IMR-90 (cell line): Measurements from ENCODE around the gene GAS6. TPM values are rescaled to one million over a fixed set of nuclear protein-coding genes. Genes with fewer than 3 reads are reported as not detected.

ENCODE experiments used
- ATAC-seq: fragments of 200-7000 bp; cut with Tn5 transposase; 2 replicates; pipeline ENCODE4 v1.9.1; 2020; ENCODE audit warnings: low read depth, mild to moderate bottlenecking, moderate library complexity
- BruUV-seq: library from RNA; stranded (reverse); fragments of 400-500 nt; replicated peaks from 2 replicates; lab custom pipeline; 2021; lab: Mats Ljungman, UMichigan
- CTCF ChIA-PET: fragments of 300-600 bp; formaldehyde crosslinking; extraction: SDS; loops from one replicate; lab custom pipeline; 2021; ENCODE audit warnings: antibody characterized with exemption; lab: Yijun Ruan, JAX
- POLR2A ChIA-PET: fragments of 300-600 bp; sonication (Branson Sonifier 250); formaldehyde crosslinking; loops from one replicate; lab custom pipeline; 2022; ENCODE audit warnings: antibody characterized with exemption; ENCODE audit not compliant: unreplicated experiment; lab: Charles Lee
- DNase-seq: peaks from one replicate; pipeline ENCODE4 v3.0.0; 2013
- H2AFZ ChIP-seq: replicated peaks from 2 replicates; pipeline ENCODE3; 2013; ENCODE audit warnings: low read length, mild to moderate bottlenecking; ENCODE audit not compliant: poor library complexity
- H2AK5ac ChIP-seq: 2 replicates; pipeline ENCODE4 v1.6.1; 2013; ENCODE audit warnings: low read depth, low read length, inconsistent platforms
- H2AK9ac ChIP-seq: replicated peaks from 2 replicates; pipeline ENCODE3; 2013; ENCODE audit warnings: mild to moderate bottlenecking, low read depth, low read length, moderate library complexity; ENCODE audit not compliant: poor library complexity
- H2BK120ac ChIP-seq: 2 replicates; pipeline ENCODE4 v1.6.1; 2013; ENCODE audit warnings: low read depth, low read length, inconsistent platforms
- H2BK15ac ChIP-seq: 3 replicates; pipeline ENCODE4 v1.6.1; 2013; ENCODE audit warnings: low read depth, low read length, inconsistent platforms
- H2BK20ac ChIP-seq: 2 replicates; pipeline ENCODE4 v1.6.1; 2013; ENCODE audit warnings: low read depth, mild to moderate bottlenecking, inconsistent platforms, low read length, moderate library complexity
- H2BK5ac ChIP-seq: 2 replicates; pipeline ENCODE4 v1.6.1; 2013; ENCODE audit warnings: mild to moderate bottlenecking, low read depth, low read length, inconsistent platforms; ENCODE audit not compliant: poor library complexity, severe bottlenecking
- H3K14ac ChIP-seq: replicated peaks from 2 replicates; pipeline ENCODE4 v1.6.1; 2013; ENCODE audit warnings: low read depth, low read length, inconsistent platforms
- H3K18ac ChIP-seq: 2 replicates; pipeline ENCODE4 v1.6.1; 2013; ENCODE audit warnings: low read depth, low read length, control low read depth
- H3K23ac ChIP-seq: 2 replicates; pipeline ENCODE4 v1.6.1; 2013; ENCODE audit warnings: low read depth, low read length, inconsistent platforms
- H3K27ac ChIP-seq: 2 replicates; pipeline ENCODE4 v1.5.1; 2013; ENCODE audit warnings: mild to moderate bottlenecking, control low read depth, low read length; ENCODE audit not compliant: insufficient read depth
- H3K27me3 ChIP-seq: 2 replicates; pipeline ENCODE4 v1.6.1; 2013; ENCODE audit warnings: low read length; ENCODE audit not compliant: control insufficient read depth, insufficient read depth
- H3K36me3 ChIP-seq: 2 replicates; pipeline ENCODE4 v1.6.1; 2013; ENCODE audit warnings: low read length, mixed read lengths; ENCODE audit not compliant: control insufficient read depth, insufficient read depth
- H3K4ac ChIP-seq: 2 replicates; pipeline ENCODE4 v1.6.1; 2013; ENCODE audit warnings: low read depth, low read length, inconsistent platforms
- H3K4me1 ChIP-seq: 2 replicates; pipeline ENCODE4 v1.6.1; 2013; ENCODE audit warnings: low read length, mixed read lengths; ENCODE audit not compliant: control insufficient read depth, insufficient read depth
- H3K4me2 ChIP-seq: 2 replicates; pipeline ENCODE4 v1.6.1; 2013; ENCODE audit warnings: low read depth, mild to moderate bottlenecking, control low read depth, low read length, moderate library complexity
- H3K4me3 ChIP-seq: 2 replicates; pipeline ENCODE4 v1.5.1; 2013; ENCODE audit warnings: low read depth, mild to moderate bottlenecking, control low read depth, low read length, moderate library complexity; ENCODE audit not compliant: insufficient read depth
- H3K56ac ChIP-seq: 2 replicates; pipeline ENCODE4 v1.6.1; 2013; ENCODE audit warnings: low read length, inconsistent platforms; ENCODE audit not compliant: insufficient read depth; ENCODE audit errors: extremely low read depth
- H3K79me1 ChIP-seq, 2 experiments: 2 replicates each; pipeline ENCODE4 v1.6.1; 2013; ENCODE audit warnings: low read length in 2 of 2, inconsistent platforms in 1 of 2, low read depth in 1 of 2
- H3K9ac ChIP-seq: 2 replicates; pipeline ENCODE4 v1.6.1; 2013; ENCODE audit warnings: low read depth, low read length, control low read depth
- H3K9me1 ChIP-seq: 2 replicates; pipeline ENCODE4 v1.6.1; 2013; ENCODE audit warnings: low read length, inconsistent platforms; ENCODE audit not compliant: insufficient read depth
- H3K9me3 ChIP-seq: 2 replicates; pipeline ENCODE4 v1.6.1; 2013; ENCODE audit warnings: low read length; ENCODE audit not compliant: control insufficient read depth, insufficient read depth
- H4K20me1 ChIP-seq: 2 replicates; pipeline ENCODE4 v1.6.1; 2013; ENCODE audit warnings: low read length, inconsistent platforms; ENCODE audit not compliant: insufficient read depth
- H4K5ac ChIP-seq: 2 replicates; pipeline ENCODE4 v1.6.1; 2013; ENCODE audit warnings: mild to moderate bottlenecking, low read depth, low read length, control low read depth
- H4K8ac ChIP-seq, 2 experiments: 2 replicates each; pipeline ENCODE4 v1.6.1; 2013; ENCODE audit warnings: low read depth in 2 of 2, low read length in 2 of 2, control low read depth in 1 of 2, inconsistent platforms in 1 of 2
- H4K91ac ChIP-seq: 2 replicates; pipeline ENCODE4 v1.6.1; 2013; ENCODE audit warnings: low read depth, low read length, inconsistent platforms; ENCODE audit not compliant: insufficient read depth
- CHD1 ChIP-seq: IDR thresholded peaks from 2 replicates; pipeline ENCODE4 v1.6.1; 2012; ENCODE audit warnings: low read depth, low read length, improper control_type of control experiment
- CTCF ChIP-seq: conservative IDR thresholded peaks from 2 replicates; pipeline ENCODE4 v1.5.1; 2012; ENCODE audit warnings: mild to moderate bottlenecking, low read depth, low read length, improper control_type of control experiment
- ELK1 ChIP-seq: fragments of 150-350 bp; IDR thresholded peaks from 2 replicates; pipeline ENCODE4 v1.6.1; 2016; ENCODE audit warnings: low read depth, mild to moderate bottlenecking, low read length, moderate library complexity, borderline replicate concordance
- FOS ChIP-seq: fragments of 150-350 bp; IDR thresholded peaks from 2 replicates; pipeline ENCODE4 v1.6.1; 2016; ENCODE audit warnings: low read depth, low read length
- MAFK ChIP-seq: IDR thresholded peaks from 2 replicates; pipeline ENCODE4 v1.6.1; 2012; ENCODE audit warnings: low read depth, low read length, improper control_type of control experiment
- MAZ ChIP-seq: IDR thresholded peaks from 2 replicates; pipeline ENCODE4 v1.6.1; 2012; ENCODE audit warnings: low read depth, mild to moderate bottlenecking, low read length, improper control_type of control experiment, moderate library complexity, borderline replicate concordance
- MXI1 ChIP-seq: IDR thresholded peaks from 2 replicates; pipeline ENCODE4 v1.6.1; 2012; ENCODE audit warnings: low read depth, mild to moderate bottlenecking, low read length, moderate library complexity, borderline replicate concordance
- NFE2L2 ChIP-seq: fragments of 150-350 bp; IDR thresholded peaks from 2 replicates; pipeline ENCODE4 v1.6.1; 2016; ENCODE audit warnings: low read depth, mild to moderate bottlenecking, low read length
- RAD21 ChIP-seq: IDR thresholded peaks from 2 replicates; pipeline ENCODE4 v1.6.1; 2012; ENCODE audit warnings: low read length, improper control_type of control experiment
- RFX5 ChIP-seq: IDR thresholded peaks from 2 replicates; pipeline ENCODE4 v1.8.0; 2012; ENCODE audit warnings: low read depth, mild to moderate bottlenecking, low read length, moderate library complexity
- SMC3 ChIP-seq: fragments of 150-350 bp; IDR thresholded peaks from 2 replicates; pipeline ENCODE4 v1.6.1; 2016; ENCODE audit warnings: low read depth, mild to moderate bottlenecking, antibody characterized with exemption, low read length, moderate library complexity
- WGBS, 2 experiments: methylation state at CpG; one replicate each; pipeline versions ENCODE4 v1.1.5 to v1.1.7; 2013; ENCODE audit warnings: missing lambda C conversion rate in 2 of 2; ENCODE audit not compliant: insufficient read length in 1 of 2; ENCODE audit errors: extremely low coverage in 2 of 2; 5-methylcytosine and 5-hydroxymethylcytosine counted together
- dilution Hi-C: fragments of 300-500 bp; cut with HindIII; formaldehyde crosslinking; loops from one replicate; pipeline ENCODE4 v1.14.3; 2018; ENCODE audit warnings: low sequenced_read_pairs; ENCODE audit not compliant: unreplicated experiment
- in situ Hi-C: fragments of 300-500 bp; cut with MboI; formaldehyde crosslinking; loops from 3 replicates; pipeline ENCODE4 v1.14.3; 2019; ENCODE audit warnings: low sequenced_read_pairs, inconsistent platforms, mixed read lengths
- intact Hi-C: fragments of 100-400 bp; cut with micrococcal nuclease; formaldehyde crosslinking; loops from 2 replicates; pipeline ENCODE4 v1.10.0; 2022
- polyA plus RNA-seq, 3 experiments: library from polyadenylated mRNA; depleted of rRNA; stranded (reverse); fragments of >200 nt; gene quantifications; 2 replicates each; pipeline ENCODE4 v1.2.3, GENCODE V29; 2012; ENCODE audit warnings: low replicate concordance in 1 of 3
- total RNA-seq: library from RNA; depleted of rRNA; stranded (reverse); fragments of >200 nt; gene quantifications from 2 replicates; pipeline ENCODE4 v1.2.3, GENCODE V29; 2012
- TF ChIP-seq, protein P1 (sequence below): fragments of 150-350 bp; IDR thresholded peaks from 2 replicates; pipeline ENCODE4 v1.6.1; 2017; ENCODE audit warnings: mild to moderate bottlenecking, antibody characterized with exemption, low read length, low read depth

The GAS6 gene
- total and polyA plus RNA-seq, 2 of the 4 experiments (the other 2 are of a cell fraction), result 220 to 823 TPM

DNA sequence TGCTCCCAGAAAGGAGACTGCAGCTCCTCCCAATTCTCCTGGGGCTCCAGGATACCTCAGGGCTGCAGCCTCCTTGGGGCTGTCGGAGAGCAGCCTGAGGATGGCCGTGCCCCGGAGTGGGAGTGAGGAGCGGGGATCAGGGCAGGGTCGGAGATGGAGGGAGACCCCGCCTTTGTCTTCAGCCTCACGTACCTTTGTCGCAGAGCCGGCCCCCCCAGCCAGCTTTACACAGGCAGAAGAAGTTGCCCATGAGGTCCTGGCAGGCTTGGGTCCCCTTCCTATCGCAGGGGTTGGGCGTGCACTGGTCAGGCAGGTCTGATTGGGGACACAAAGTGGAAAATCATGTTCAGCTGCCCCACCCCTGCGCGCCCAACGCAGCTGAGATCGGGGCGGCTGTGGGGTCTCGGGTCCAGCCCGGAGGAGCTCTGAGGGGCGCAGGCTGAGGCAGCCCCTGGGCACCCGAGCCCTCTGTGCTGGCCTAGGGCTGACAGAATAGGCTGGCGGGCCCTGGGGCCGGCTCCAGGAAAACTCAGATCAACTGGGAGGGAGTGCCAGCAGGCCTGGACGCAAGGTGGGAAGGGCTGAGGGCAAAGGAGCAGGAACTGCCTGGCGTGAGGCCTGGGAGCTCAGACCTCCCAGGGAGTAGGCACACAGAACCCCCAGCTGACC, 24.2 kb downstream of the GAS6 start:
- TF ChIP-seq RAD21 (no peak), MAZ (no peak), NFE2L2 (no peak), ELK1 (no peak), CTCF (no peak), RFX5 (no peak), FOS (no peak), SMC3 (no peak), MAFK (no peak), MXI1 (no peak), CHD1 (no peak)
- TF ChIP-seq, protein P1, sequence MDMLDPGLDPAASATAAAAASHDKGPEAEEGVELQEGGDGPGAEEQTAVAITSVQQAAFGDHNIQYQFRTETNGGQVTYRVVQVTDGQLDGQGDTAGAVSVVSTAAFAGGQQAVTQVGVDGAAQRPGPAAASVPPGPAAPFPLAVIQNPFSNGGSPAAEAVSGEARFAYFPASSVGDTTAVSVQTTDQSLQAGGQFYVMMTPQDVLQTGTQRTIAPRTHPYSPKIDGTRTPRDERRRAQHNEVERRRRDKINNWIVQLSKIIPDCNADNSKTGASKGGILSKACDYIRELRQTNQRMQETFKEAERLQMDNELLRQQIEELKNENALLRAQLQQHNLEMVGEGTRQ, result no peak
- no TSS peak for BruUV-seq
- intact Hi-C loops (no loop called here), in situ Hi-C loops (no loop called here), dilution Hi-C loops (no loop called here)
- no peaks in the 10 kb centered on the region for H3K9me3 ChIP-seq
- peak overlapping the region; percentile 89 for H3K4ac ChIP-seq
- peaks cover 42% of the 10 kb centered on the region for H3K4me1 ChIP-seq
- peaks cover 52% of the 10 kb centered on the region for H4K20me1 ChIP-seq
- peak overlapping the region; percentile 26 for H2AFZ ChIP-seq
- H3K79me1 ChIP-seq, result peaks cover 29 to 83% of the 10 kb centered on the region in 2 experiments
- peaks cover 55% of the 10 kb centered on the region for H3K36me3 ChIP-seq
- no peak overlapping the region; the same call in 1 of the 2 replicates for H3K23ac ChIP-seq
- peak overlapping the region; percentile 39 for H4K91ac ChIP-seq
- H3K9ac ChIP-seq, result peak overlapping the region; percentile 39
- H4K8ac ChIP-seq, result peak overlapping the region in 1 of 2 experiments; percentile 74; a peak in 1 of 4 replicates
- no peak overlapping the region for H3K4me2 ChIP-seq
- H2BK20ac ChIP-seq, result no peak overlapping the region
- H3K27me3 ChIP-seq, result no peaks in the 10 kb centered on the region
- H2AK9ac ChIP-seq, result peak overlapping the region; percentile 99
- ChIA-PET CTCF (no interaction called here), POLR2A (no interaction called here)
- H2BK120ac ChIP-seq, result peak overlapping the region; percentile 1
- peak overlapping the region; percentile 80; the same call in 1 of the 2 replicates for H3K14ac ChIP-seq
- peak overlapping the region; percentile 66 for H2AK5ac ChIP-seq
- peak overlapping the region; percentile 98 for H2BK5ac ChIP-seq
- WGBS, 2 experiments, result 94% methylated on average over 8 of the region's 24 CpGs; no CpG with 5 or more reads in 1 of the 2 experiments
- peaks cover 7% of the 10 kb centered on the region; the same call in 1 of the 2 replicates for H3K9me1 ChIP-seq
- H4K5ac ChIP-seq, result no peak overlapping the region; the same call in 1 of the 2 replicates
- H3K56ac ChIP-seq, result no peak overlapping the region
- H2BK15ac ChIP-seq, result no peak overlapping the region
- H3K18ac ChIP-seq, result no peak overlapping the region
- no peak for DNase-seq
- no peak overlapping the region for H3K4me3 ChIP-seq
- ATAC-seq, result no peak
- H3K27ac ChIP-seq, result peak overlapping the region; percentile 96
